Hindlimb muscle (tissue), 1 donor: ENCODE results near the gene ARHGAP21. TPM values are rescaled to one million over a fixed set of nuclear protein-coding genes. Genes with fewer than 3 reads are reported as not detected.
"Not testable (repeated sequence)": the region's sequence is repeated elsewhere in the genome, so short reads cannot be mapped to it uniquely, and the experiment has no call there.

Experiments
- DNase-seq: peaks from one replicate; pipeline ENCODE4 v3.0.0-alpha.2; 2013
- polyA plus RNA-seq: library from polyadenylated mRNA; unstranded; fragments of 120-200 nt; gene quantifications from one replicate; pipeline ENCODE4 v1.2.1, GENCODE V29; 2013; ENCODE audit not compliant: insufficient read length

ARHGAP21 gene
- 60.5 TPM for polyA plus RNA-seq

- peak; percentile 88 for DNase-seq
These were observed at the start of gene ARHGAP21 for GRCh38 chr10:24723788-24724380. Gene ARHGAP21, minus strand, starts transcription at chr10:24723887. Its CDS starts 1,988 bp downstream, at chr10:24721899.

GRCh38 chr10:24771943-24772694 lies 48.4 kb upstream of the ARHGAP21 start:
- peak; percentile 34 for DNase-seq

- DNase-seq = not testable (repeated sequence)
These were observed 41.3 kb upstream of the ARHGAP21 start for GRCh38 chr10:24764991-24765390.

GRCh38 chr10:24762966-24763623 lies 39.4 kb upstream of the ARHGAP21 start:
- DNase-seq = no peak

GRCh38 chr10:24762161-24762924 lies 38.7 kb upstream of the ARHGAP21 start:
- DNase-seq = no peak

- DNase-seq = no peak
These were observed 36.0 kb upstream of the ARHGAP21 start for GRCh38 chr10:24759672-24760071.

DNA sequence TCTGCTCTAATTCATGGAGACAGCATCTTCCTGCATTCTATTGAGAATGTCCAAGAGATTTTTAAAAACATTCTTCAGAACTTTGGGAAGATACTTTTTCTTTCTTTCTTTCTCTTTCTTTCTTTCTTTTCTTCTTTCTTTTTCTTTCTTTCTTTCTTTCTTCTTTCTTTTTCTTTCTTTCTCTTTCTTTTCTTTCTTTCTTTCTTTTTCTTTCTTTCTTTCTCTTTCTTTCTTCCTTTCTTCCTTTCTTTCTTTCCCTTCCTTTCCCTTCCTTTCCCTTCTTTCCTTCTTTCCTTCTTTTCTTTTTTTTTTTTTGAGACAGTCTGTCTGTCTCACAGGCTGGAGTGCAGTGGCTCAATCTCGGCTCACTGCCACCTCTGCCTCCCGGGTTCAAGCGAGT lies 34.6 kb upstream of the ARHGAP21 start:
- DNase-seq = not testable (repeated sequence)

DNA sequence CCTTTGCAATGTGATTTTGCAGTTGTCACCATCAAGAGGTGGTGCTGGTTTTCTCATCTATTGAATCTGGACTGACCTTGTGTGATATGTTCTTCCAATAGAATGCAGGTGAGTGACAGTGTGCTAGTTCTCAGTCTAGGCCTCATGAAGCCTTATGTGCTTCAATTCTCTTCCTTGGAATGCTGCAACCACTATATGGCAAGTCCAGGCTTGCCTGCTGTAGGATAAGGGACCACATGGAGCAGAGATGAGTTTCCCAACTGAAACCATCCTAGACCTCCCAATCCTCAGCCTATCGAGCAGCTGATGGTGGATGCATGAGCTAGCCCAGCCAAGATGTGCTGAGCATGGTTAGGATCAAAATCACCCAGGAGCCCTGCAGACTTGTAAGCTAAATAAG lies 32.6 kb upstream of the ARHGAP21 start:
- DNase-seq = no peak

DNA sequence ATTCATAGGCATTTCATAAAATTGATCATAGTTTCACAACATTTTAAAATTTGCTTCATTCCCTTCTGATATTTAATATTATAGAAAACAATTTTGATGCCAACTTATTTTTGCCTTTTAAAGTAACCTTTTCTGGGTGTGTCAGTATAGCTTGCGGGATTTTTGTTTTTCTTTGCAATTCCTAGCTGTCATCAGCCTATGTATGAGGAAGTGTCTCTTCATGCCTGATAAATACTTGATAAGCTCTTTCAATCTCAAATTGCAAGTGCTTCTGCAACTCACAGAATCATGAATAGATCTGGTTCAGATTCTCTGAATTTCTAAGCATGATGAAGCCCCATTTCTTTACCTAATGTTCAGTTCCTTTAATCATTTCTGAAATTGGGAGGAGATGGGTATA lies 28.0 kb upstream of the ARHGAP21 start:
- DNase-seq = no peak

GRCh38 chr10:24750695-24751094 lies 27.0 kb upstream of the ARHGAP21 start:
- DNase-seq = no peak

DNA sequence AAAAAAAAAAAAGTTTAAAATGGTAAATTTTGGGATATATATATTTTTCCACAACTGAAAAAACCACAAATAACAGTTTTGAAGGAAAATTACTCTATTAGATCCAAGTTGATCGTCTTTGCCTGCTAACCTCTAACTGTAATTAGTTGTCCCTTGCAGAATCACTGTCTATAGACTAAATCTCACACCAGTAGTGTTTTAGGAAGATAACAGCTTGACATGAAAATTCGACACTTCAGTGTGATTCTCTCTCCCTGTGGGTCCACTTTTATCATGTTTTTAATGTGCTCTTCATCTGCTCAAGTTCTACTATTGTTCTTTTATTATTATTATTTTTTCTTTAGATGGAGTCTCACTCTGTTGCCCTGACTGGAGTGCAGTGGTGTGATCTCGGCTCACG lies 24.5 kb upstream of the ARHGAP21 start:
- DNase-seq = no peak

- DNase-seq = no peak
These were observed 21.3 kb upstream of the ARHGAP21 start for GRCh38 chr10:24744946-24745345.

- no peak for DNase-seq
These were observed 17.0 kb upstream of the ARHGAP21 start for GRCh38 chr10:24740714-24741113.

DNA sequence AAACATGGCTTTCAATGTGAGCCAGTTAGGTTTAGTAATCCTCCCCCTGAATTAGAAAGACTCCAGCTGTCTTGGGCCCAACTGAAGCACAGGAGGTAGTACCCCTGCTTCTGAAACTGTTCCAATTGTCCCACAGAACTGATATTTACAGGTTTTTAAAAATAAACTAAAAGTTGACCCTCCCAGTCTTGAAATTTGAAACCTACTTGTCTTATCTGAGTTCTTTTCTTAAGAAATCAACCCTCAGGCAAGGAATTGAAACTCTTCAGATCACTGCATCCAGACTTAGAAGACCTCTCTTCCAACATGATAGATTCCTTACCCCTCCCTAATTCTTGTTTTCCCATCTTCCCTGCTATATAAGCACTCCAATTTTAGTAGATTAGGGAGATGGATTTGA lies 13.3 kb upstream of the ARHGAP21 start:
- DNase-seq = no peak

GRCh38 chr10:24731942-24732341 lies 8.3 kb upstream of the ARHGAP21 start:
- no peak for DNase-seq

DNA sequence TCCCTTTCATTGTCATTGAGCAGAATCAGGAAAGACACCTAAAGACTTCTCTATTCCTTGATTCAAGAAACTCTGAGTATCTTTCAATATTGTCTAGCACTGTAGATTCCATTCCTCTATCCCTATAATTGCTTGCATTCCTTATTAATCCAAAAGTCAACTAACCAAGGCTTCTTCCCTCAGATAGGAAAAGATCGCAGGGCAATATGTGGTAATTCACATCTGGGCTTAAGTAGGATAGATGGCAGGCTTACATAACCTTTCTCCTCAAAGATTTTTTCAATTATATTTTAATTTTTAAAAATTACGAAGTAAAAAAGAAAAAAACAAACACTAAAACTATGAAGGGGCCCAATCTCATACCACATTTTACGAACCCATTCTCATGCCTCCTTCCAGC lies 7.1 kb upstream of the ARHGAP21 start:
- no peak for DNase-seq

DNA sequence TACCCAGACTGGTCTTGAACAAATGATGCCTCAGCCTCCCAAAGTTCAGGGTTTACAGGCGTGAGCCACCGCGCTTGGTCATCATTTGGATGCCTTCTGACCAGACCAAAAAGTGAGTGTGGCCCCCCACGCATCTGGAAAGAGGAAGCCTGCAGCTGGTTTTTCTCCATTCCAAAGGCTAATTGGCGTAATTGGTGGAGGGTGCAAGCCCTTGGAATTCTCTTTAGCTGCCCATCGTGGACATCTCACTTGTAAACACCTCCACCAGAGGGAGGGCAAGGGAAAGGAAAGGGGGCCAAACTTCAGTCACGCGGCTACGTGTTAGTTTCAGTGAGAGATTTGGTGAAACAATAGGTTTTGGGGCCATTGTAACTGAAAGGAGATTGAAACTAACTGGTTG lies 4.1 kb upstream of the ARHGAP21 start:
- no peak for DNase-seq

DNA sequence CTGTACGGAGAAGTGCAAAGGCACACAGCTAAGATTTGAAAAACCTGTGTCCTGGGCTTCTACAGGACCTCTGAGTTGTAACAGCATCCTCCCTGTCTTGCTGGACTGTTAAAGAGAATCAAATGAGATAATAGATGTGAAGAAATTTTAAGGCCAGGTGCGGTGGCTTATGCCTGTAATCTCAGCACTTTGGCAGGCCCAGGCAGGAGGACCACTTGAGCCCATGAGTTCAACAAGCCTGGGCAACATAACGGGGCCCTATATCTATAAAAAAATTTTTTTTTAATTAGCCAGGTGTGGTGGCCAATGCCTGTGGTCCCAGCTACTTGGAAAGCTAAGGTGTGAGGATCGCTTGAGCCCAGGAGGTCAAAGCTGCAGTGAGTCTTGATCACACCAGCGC lies 2.9 kb upstream of the ARHGAP21 start:
- no peak for DNase-seq

DNA sequence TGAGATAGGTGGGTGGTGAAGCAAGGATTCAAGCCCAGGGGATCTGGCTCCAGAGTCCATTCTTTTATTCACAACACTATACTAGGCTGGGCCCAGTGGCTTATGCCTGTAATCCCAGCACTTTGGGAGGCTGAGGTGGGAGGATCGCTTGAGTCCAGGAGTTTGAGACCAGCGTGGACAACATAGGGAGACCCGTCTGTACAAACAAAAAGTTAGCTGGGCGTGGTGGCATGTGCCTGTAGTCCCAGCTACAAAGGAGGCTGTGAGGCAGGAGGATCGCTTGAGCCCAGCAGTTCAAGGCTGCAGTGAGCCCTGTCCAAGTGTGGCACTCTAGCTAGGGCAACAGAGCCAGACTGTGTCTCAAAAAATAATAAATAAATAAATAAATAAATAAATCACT lies 2.3 kb upstream of the ARHGAP21 start:
- not testable (repeated sequence) for DNase-seq

- DNase-seq = peak; percentile 97
These were observed 918 bp upstream of the ARHGAP21 start for GRCh38 chr10:24724381-24725228.

- no peak for DNase-seq
These were observed 300 bp downstream of the ARHGAP21 start for GRCh38 chr10:24723386-24723787.
